Activated B cell treated with CpG ODN at 0.5 μM for 24 hours (primary cell): ENCODE results near the gene DCP2. TPM values are rescaled to one million over a fixed set of nuclear protein-coding genes. Genes with fewer than 3 reads are reported as not detected.

Source experiments
- ATAC-seq: fragments of 200-7000 bp; cut with Tn5 transposase; one replicate; pipeline ENCODE4 v1.10.0; 2021; ENCODE audit warnings: low read depth, mild to moderate bottlenecking, moderate library complexity
- CTCF ChIA-PET: fragments of 350-600 bp; sonication (Branson Sonifier 250); formaldehyde crosslinking; loops from one replicate; lab custom pipeline; 2021; ENCODE audit warnings: antibody characterized with exemption; lab: Charles Lee
- POLR2A ChIA-PET: fragments of 350-600 bp; sonication (Branson Sonifier 250); formaldehyde crosslinking; loops from one replicate; lab custom pipeline; 2021; ENCODE audit warnings: antibody characterized with exemption; lab: Charles Lee
- DNase-seq: peaks from one replicate; pipeline ENCODE4 v3.0.0; 2022
- H3K27ac Mint-ChIP-seq: one replicate; pipeline ENCODE4 v1.8.0; 2020; ENCODE audit warnings: mixed read lengths
- H3K27me3 Mint-ChIP-seq: one replicate; pipeline ENCODE4 v1.8.0; 2021; ENCODE audit warnings: mixed read lengths
- H3K36me3 Mint-ChIP-seq: one replicate; pipeline ENCODE4 v1.8.0; 2021; ENCODE audit warnings: low read depth, mixed read lengths
- H3K4me1 Mint-ChIP-seq: one replicate; pipeline ENCODE4 v1.8.0; 2021; ENCODE audit warnings: mixed read lengths
- H3K4me3 Mint-ChIP-seq: one replicate; pipeline ENCODE4 v1.8.0; 2020; ENCODE audit warnings: mild to moderate bottlenecking, mixed read lengths
- H3K9me3 Mint-ChIP-seq: one replicate; pipeline ENCODE4 v1.8.0; 2020; ENCODE audit warnings: mixed read lengths
- CTCF ChIP-seq: fragments of 200-600 bp; IDR thresholded peaks from one replicate; pipeline ENCODE4 v1.8.0; 2022; ENCODE audit warnings: antibody characterized with exemption, mild to moderate bottlenecking
- intact Hi-C: fragments of 100-400 bp; cut with micrococcal nuclease; formaldehyde crosslinking; loops from one replicate; pipeline ENCODE4 v1.15.1; 2024
- total RNA-seq: library from RNA; stranded (reverse); gene quantifications from 2 replicates; pipeline ENCODE4 v1.2.3, GENCODE V29; 2022

DCP2 gene
- total RNA-seq, 1 donor from 2014 or later, result 56.0 TPM

- ATAC-seq (no peak), DNase-seq (no peak)
- CTCF ChIA-PET, result interaction anchor here (0.5 kb wide), 1 partner anchor 24 kb away, joined by 3 read pairs; no protein-coding TSS in a partner anchor
- Mint-ChIP-seq H3K36me3 (no peaks in the 10 kb centered on the region), H3K27ac (no peak overlapping the region), H3K4me1 (no peaks in the 10 kb centered on the region), H3K4me3 (no peak overlapping the region), H3K27me3 (no peaks in the 10 kb centered on the region), H3K9me3 (no peaks in the 10 kb centered on the region)
- POLR2A ChIA-PET, result no interaction called here
- intact Hi-C loops, result no loop called here
- no peak for TF ChIP-seq CTCF
Measured at GRCh38 chr5:112940670-112941069, 35.9 kb upstream of the DCP2 start.

- no peak for TF ChIP-seq CTCF
- intact Hi-C loops, result no loop called here
Measured at GRCh38 chr5:112948458-112948857, 28.1 kb upstream of the DCP2 start.

GRCh38 chr5:112951124-112951702 is 25.4 kb upstream of the DCP2 start:
- no peaks in the 10 kb centered on the region for H3K9me3 Mint-ChIP-seq
- no peak for TF ChIP-seq CTCF
- H3K4me3 Mint-ChIP-seq, result no peak overlapping the region
- POLR2A ChIA-PET, result interaction anchor here (0.6 to 1.3 kb wide), 4 partner anchors 9 to 90 kb away, joined by 3 to 10 read pairs (median 3); partner anchors contain the start of gene SRP19
- intact Hi-C loops, result no loop called here
- no peak for DNase-seq
- CTCF ChIA-PET, result no interaction called here
- ATAC-seq, result no peak
- H3K27ac Mint-ChIP-seq, result no peak overlapping the region
- no peaks in the 10 kb centered on the region for H3K36me3 Mint-ChIP-seq
- H3K27me3 Mint-ChIP-seq, result no peaks in the 10 kb centered on the region
- H3K4me1 Mint-ChIP-seq, result no peaks in the 10 kb centered on the region

More at GRCh38 chr5:112948458-112948857, 28.1 kb upstream of the DCP2 start:
- no peaks in the 10 kb centered on the region for H3K36me3 Mint-ChIP-seq
- no peak overlapping the region for H3K4me3 Mint-ChIP-seq
- H3K27me3 Mint-ChIP-seq, result no peaks in the 10 kb centered on the region
- no peaks in the 10 kb centered on the region for H3K9me3 Mint-ChIP-seq
- ChIA-PET POLR2A (no interaction called here), CTCF (no interaction called here)
- no peaks in the 10 kb centered on the region for H3K4me1 Mint-ChIP-seq
- ATAC-seq, result no peak
- no peak for DNase-seq
- no peak overlapping the region for H3K27ac Mint-ChIP-seq

- intact Hi-C loops, result no loop called here
- H3K36me3 Mint-ChIP-seq, result no peaks in the 10 kb centered on the region
Measured at GRCh38 chr5:112956606-112957005, 20.0 kb upstream of the DCP2 start.

More at GRCh38 chr5:112956606-112957005, 20.0 kb upstream of the DCP2 start:
- CTCF ChIA-PET, result no interaction called here
- ATAC-seq (no peak), DNase-seq (no peak)
- H3K4me3 Mint-ChIP-seq, result no peak overlapping the region
- H3K9me3 Mint-ChIP-seq, result no peaks in the 10 kb centered on the region
- POLR2A ChIA-PET, result no interaction called here
- TF ChIP-seq CTCF, result no peak
- H3K27me3 Mint-ChIP-seq, result no peaks in the 10 kb centered on the region
- peaks cover 11% of the 10 kb centered on the region for H3K4me1 Mint-ChIP-seq
- no peak overlapping the region for H3K27ac Mint-ChIP-seq
